Measurements from ENCODE around the gene GNG7.
A peak's percentile ranks its signal among the peaks of the same experiment; 100 is the strongest.

Gene GNG7

GRCh38 chr19:2527171-2527570 lies 175.3 kb downstream of the GNG7 start:
- H3K4ac ChIP-seq (ENCODE audit: low read depth, low read length), result peak overlapping the region; percentile 88
- peak overlapping the region; percentile 90 for H3K18ac ChIP-seq (ENCODE audit: low read length)
- no peak overlapping the region for H3K9ac ChIP-seq (ENCODE audit: low read length)
- no peak overlapping the region for H4K12ac ChIP-seq (ENCODE audit: low read depth, low read length)
- H3K79me1 ChIP-seq (ENCODE audit: low read length), result peaks cover 36% of the 10 kb centered on the region
- peaks cover 3% of the 10 kb centered on the region for H3K9me3 ChIP-seq (ENCODE audit: insufficient read depth, low read depth, low read length)
- H3K27ac ChIP-seq (ENCODE audit: low read depth, low read length), result peak overlapping the region; percentile 21
- peaks cover 5% of the 10 kb centered on the region for H3K79me2 ChIP-seq (ENCODE audit: control insufficient read depth, insufficient read depth, low read length, poor library complexity)
- no peak overlapping the region for H3K4me2 ChIP-seq (ENCODE audit: low read length)
- no peak overlapping the region for H3K4me3 ChIP-seq (ENCODE audit: low read depth, low read length)
- H3K36me3 ChIP-seq (ENCODE audit: control insufficient read depth in 1 of 2, insufficient read depth in 2 of 2, low read length in 2 of 2), result peaks cover 0 to 3% of the 10 kb centered on the region in 2 experiments
- peak overlapping the region; percentile 93 for H2AK5ac ChIP-seq (ENCODE audit: low read length)
- H4K8ac ChIP-seq (ENCODE audit: low read depth, low read length), result peak overlapping the region; percentile 81
- no CpG with 5 or more reads among the region's 14 CpGs for WGBS (ENCODE audit: extremely low coverage, insufficient coverage, insufficient read length)
- H3K14ac ChIP-seq (ENCODE audit: low read length), result peak overlapping the region; percentile 80
- peak overlapping the region; percentile 85 for H4K91ac ChIP-seq (ENCODE audit: low read depth, low read length)
- H3K27me3 ChIP-seq (ENCODE audit: insufficient read depth, low read length), result no peaks in the 10 kb centered on the region
- no peak overlapping the region for H3K23ac ChIP-seq (ENCODE audit: low read length)
- peaks cover 36 to 39% of the 10 kb centered on the region in 2 experiments for H3K4me1 ChIP-seq (ENCODE audit: control insufficient read depth in 1 of 2, insufficient read depth in 2 of 2, low read length in 2 of 2)
- DNase-seq, result no peak
- H2BK5ac ChIP-seq (ENCODE audit: low read depth, low read length, poor library complexity), result peak overlapping the region; percentile 63
- H2AFZ ChIP-seq (ENCODE audit: insufficient read depth, low read length, poor library complexity), result peak overlapping the region; percentile 30
- peak overlapping the region; percentile 88 for H2BK120ac ChIP-seq (ENCODE audit: insufficient read depth, low read length, poor library complexity)
- H2BK12ac ChIP-seq (ENCODE audit: low read length), result peak overlapping the region; percentile 99

GRCh38 chr19:2524840-2525723 lies 177.4 kb downstream of the GNG7 start:
- Histone ChIP-seq H4K12ac (ENCODE audit: low read depth, low read length) (no peak overlapping the region), H3K4me2 (ENCODE audit: low read length) (peak overlapping the region; percentile 19), H3K27me3 (ENCODE audit: insufficient read depth, low read length) (no peaks in the 10 kb centered on the region), H2AK5ac (ENCODE audit: low read length) (peak overlapping the region; percentile 65), H3K79me1 (ENCODE audit: low read length) (peaks cover 38% of the 10 kb centered on the region), H3K23ac (ENCODE audit: low read length) (peak overlapping the region; percentile 11), H3K14ac (ENCODE audit: low read length) (peak overlapping the region; percentile 45), H3K4ac (ENCODE audit: low read depth, low read length) (peak overlapping the region; percentile 21), H4K8ac (ENCODE audit: low read depth, low read length) (peak overlapping the region; percentile 62), H2BK5ac (ENCODE audit: low read depth, low read length, poor library complexity) (no peak overlapping the region), H3K4me1 (ENCODE audit: control insufficient read depth in 1 of 2, insufficient read depth in 2 of 2, low read length in 2 of 2) (peaks cover 41 to 44% of the 10 kb centered on the region in 2 experiments), H3K79me2 (ENCODE audit: control insufficient read depth, insufficient read depth, low read length, poor library complexity) (peaks cover 5% of the 10 kb centered on the region), H3K36me3 (ENCODE audit: control insufficient read depth in 1 of 2, insufficient read depth in 2 of 2, low read length in 2 of 2) (peaks cover 0 to 3% of the 10 kb centered on the region in 2 experiments), H4K91ac (ENCODE audit: low read depth, low read length) (peak overlapping the region; percentile 56), H2BK120ac (ENCODE audit: insufficient read depth, low read length, poor library complexity) (peak overlapping the region; percentile 74), H3K18ac (ENCODE audit: low read length) (peak overlapping the region; percentile 76), H3K9me3 (ENCODE audit: insufficient read depth, low read depth, low read length) (peaks cover 5% of the 10 kb centered on the region), H2BK12ac (ENCODE audit: low read length) (peak overlapping the region; percentile 79), H3K9ac (ENCODE audit: low read length) (no peak overlapping the region), H3K27ac (ENCODE audit: low read depth, low read length) (peak overlapping the region; percentile 3), H2AFZ (ENCODE audit: insufficient read depth, low read length, poor library complexity) (no peak overlapping the region), H3K4me3 (ENCODE audit: low read depth, low read length) (peak overlapping the region; percentile 25)
- peak; percentile 89 to 91 for DNase-seq
- no CpG with 5 or more reads among the region's 45 CpGs for WGBS (ENCODE audit: extremely low coverage, insufficient coverage, insufficient read length)

GRCh38 chr19:2524361-2524839 lies 178.1 kb downstream of the GNG7 start:
- H3K27me3 ChIP-seq (ENCODE audit: insufficient read depth, low read length), result no peaks in the 10 kb centered on the region
- peaks cover 34% of the 10 kb centered on the region for H3K79me1 ChIP-seq (ENCODE audit: low read length)
- peaks cover 5% of the 10 kb centered on the region for H3K79me2 ChIP-seq (ENCODE audit: control insufficient read depth, insufficient read depth, low read length, poor library complexity)
- no peak for DNase-seq
- H3K36me3 ChIP-seq (ENCODE audit: control insufficient read depth in 1 of 2, insufficient read depth in 2 of 2, low read length in 2 of 2), result peaks cover 0 to 3% of the 10 kb centered on the region in 2 experiments
- H3K18ac ChIP-seq (ENCODE audit: low read length), result peak overlapping the region; percentile 0
- no peak overlapping the region for H2BK120ac ChIP-seq (ENCODE audit: insufficient read depth, low read length, poor library complexity)
- no peak overlapping the region for H2AK5ac ChIP-seq (ENCODE audit: low read length)
- H3K27ac ChIP-seq (ENCODE audit: low read depth, low read length), result peak overlapping the region; percentile 56
- H3K4me2 ChIP-seq (ENCODE audit: low read length), result no peak overlapping the region
- H4K91ac ChIP-seq (ENCODE audit: low read depth, low read length), result no peak overlapping the region
- no peak overlapping the region for H3K4ac ChIP-seq (ENCODE audit: low read depth, low read length)
- peaks cover 5% of the 10 kb centered on the region for H3K9me3 ChIP-seq (ENCODE audit: insufficient read depth, low read depth, low read length)
- H3K4me1 ChIP-seq (ENCODE audit: control insufficient read depth in 1 of 2, insufficient read depth in 2 of 2, low read length in 2 of 2), result peaks cover 36 to 39% of the 10 kb centered on the region in 2 experiments
- H2BK5ac ChIP-seq (ENCODE audit: low read depth, low read length, poor library complexity), result no peak overlapping the region
- no peak overlapping the region for H3K9ac ChIP-seq (ENCODE audit: low read length)
- peak overlapping the region; percentile 11 for H3K23ac ChIP-seq (ENCODE audit: low read length)
- H2BK12ac ChIP-seq (ENCODE audit: low read length), result no peak overlapping the region
- no peak overlapping the region for H4K8ac ChIP-seq (ENCODE audit: low read depth, low read length)
- no CpG with 5 or more reads among the region's 16 CpGs for WGBS (ENCODE audit: extremely low coverage, insufficient coverage, insufficient read length)
- peak overlapping the region; percentile 25 for H3K4me3 ChIP-seq (ENCODE audit: low read depth, low read length)
- H4K12ac ChIP-seq (ENCODE audit: low read depth, low read length), result no peak overlapping the region
- no peak overlapping the region for H2AFZ ChIP-seq (ENCODE audit: insufficient read depth, low read length, poor library complexity)
- no peak overlapping the region for H3K14ac ChIP-seq (ENCODE audit: low read length)

GRCh38 chr19:2523630-2524311 lies 178.7 kb downstream of the GNG7 start:
- H2AK5ac ChIP-seq (ENCODE audit: low read length), result peak overlapping the region; percentile 77
- H2AFZ ChIP-seq (ENCODE audit: insufficient read depth, low read length, poor library complexity), result no peak overlapping the region
- H4K12ac ChIP-seq (ENCODE audit: low read depth, low read length), result no peak overlapping the region
- H4K91ac ChIP-seq (ENCODE audit: low read depth, low read length), result peak overlapping the region; percentile 69
- H2BK5ac ChIP-seq (ENCODE audit: low read depth, low read length, poor library complexity), result peak overlapping the region; percentile 52
- H3K4me3 ChIP-seq (ENCODE audit: low read depth, low read length), result no peak overlapping the region
- no peak overlapping the region for H3K4me2 ChIP-seq (ENCODE audit: low read length)
- H2BK120ac ChIP-seq (ENCODE audit: insufficient read depth, low read length, poor library complexity), result peak overlapping the region; percentile 49
- H3K36me3 ChIP-seq (ENCODE audit: control insufficient read depth in 1 of 2, insufficient read depth in 2 of 2, low read length in 2 of 2), result peaks cover 0 to 3% of the 10 kb centered on the region in 2 experiments
- peaks cover 32 to 39% of the 10 kb centered on the region in 2 experiments for H3K4me1 ChIP-seq (ENCODE audit: control insufficient read depth in 1 of 2, insufficient read depth in 2 of 2, low read length in 2 of 2)
- peak overlapping the region; percentile 17 for H3K4ac ChIP-seq (ENCODE audit: low read depth, low read length)
- peaks cover 5% of the 10 kb centered on the region for H3K79me2 ChIP-seq (ENCODE audit: control insufficient read depth, insufficient read depth, low read length, poor library complexity)
- H3K9ac ChIP-seq (ENCODE audit: low read length), result no peak overlapping the region
- peaks cover 5% of the 10 kb centered on the region for H3K9me3 ChIP-seq (ENCODE audit: insufficient read depth, low read depth, low read length)
- no peak overlapping the region for H4K8ac ChIP-seq (ENCODE audit: low read depth, low read length)
- H3K27me3 ChIP-seq (ENCODE audit: insufficient read depth, low read length), result no peaks in the 10 kb centered on the region
- peaks cover 31% of the 10 kb centered on the region for H3K79me1 ChIP-seq (ENCODE audit: low read length)
- DNase-seq, result peak; percentile 76 to 83
- H2BK12ac ChIP-seq (ENCODE audit: low read length), result peak overlapping the region; percentile 77
- H3K14ac ChIP-seq (ENCODE audit: low read length), result peak overlapping the region; percentile 16
- no peak overlapping the region for H3K23ac ChIP-seq (ENCODE audit: low read length)
- H3K18ac ChIP-seq (ENCODE audit: low read length), result no peak overlapping the region
- H3K27ac ChIP-seq (ENCODE audit: low read depth, low read length), result peak overlapping the region; percentile 56
- no CpG with 5 or more reads among the region's 20 CpGs for WGBS (ENCODE audit: extremely low coverage, insufficient coverage, insufficient read length)
